ENCODE data around the gene CD52.

- no peak for TF ChIP-seq CTCF (conservative IDR thresholded peaks at IDR 0.05)
- no peak for TF ChIP-seq EZH2 (IDR thresholded peaks at IDR 0.05; ENCODE audit: low read depth)
Measured at GRCh38 chr1:26358411-26359384, 40.9 kb downstream of the CD52 start.

All from PC-9 (cell line).